ENCODE data around the gene SLX9.
A peak's percentile ranks its signal among the peaks of the same experiment; 100 is the strongest.

The SLX9 gene

GRCh38 chr21:44959376-44960091, 19.7 kb downstream of the SLX9 start:
- no peak for DNase-seq (ENCODE audit: low read depth in 3 of 3)

DNA sequence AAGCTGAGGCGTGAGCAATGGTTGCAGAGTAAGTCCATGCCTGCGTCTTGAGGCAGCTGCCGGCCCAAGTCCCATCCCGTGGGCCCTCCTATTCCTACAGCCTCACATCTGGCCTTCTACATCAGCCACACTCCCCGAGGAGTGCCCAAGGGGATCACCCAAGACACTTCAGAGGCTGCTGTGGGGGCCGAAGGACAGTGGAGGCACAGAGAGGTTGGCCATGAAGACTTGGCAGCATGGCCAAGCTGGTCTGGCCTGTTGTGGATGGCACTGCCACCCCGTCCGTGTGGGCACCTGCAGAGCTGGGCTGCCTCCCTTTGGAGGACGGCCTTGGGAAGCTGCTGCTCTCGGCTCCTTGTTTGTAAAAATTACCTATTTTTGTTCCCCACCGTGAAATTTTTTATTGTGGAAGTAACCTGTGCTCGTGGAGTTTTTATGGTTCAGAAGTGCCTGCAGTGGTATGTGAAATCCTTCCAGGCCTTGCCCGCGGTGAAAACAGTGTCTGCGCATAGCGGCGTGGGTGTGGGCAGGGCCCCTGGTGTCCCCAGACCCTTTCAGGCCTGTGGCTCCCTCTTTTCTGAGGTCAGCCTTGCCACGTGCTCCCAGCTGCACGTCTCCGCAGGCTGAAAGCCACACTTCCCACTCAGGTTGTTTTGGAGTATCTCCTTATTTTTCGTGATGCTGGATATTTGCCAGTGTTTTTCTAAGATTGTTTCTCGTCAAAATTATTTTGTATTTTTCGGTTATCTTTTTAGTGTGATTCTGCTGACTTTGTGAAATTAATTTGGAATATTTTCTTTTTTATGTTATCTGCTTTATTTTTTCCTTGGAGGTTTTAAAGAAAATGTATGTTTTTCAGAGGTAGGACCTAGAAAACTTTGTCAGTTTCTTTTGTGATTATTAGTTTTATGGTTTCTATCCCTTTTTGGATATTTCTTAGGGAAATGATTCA, 20.6 kb downstream of the SLX9 start:
- DNase-seq (ENCODE audit: low read depth in 3 of 3): no peak

DNA sequence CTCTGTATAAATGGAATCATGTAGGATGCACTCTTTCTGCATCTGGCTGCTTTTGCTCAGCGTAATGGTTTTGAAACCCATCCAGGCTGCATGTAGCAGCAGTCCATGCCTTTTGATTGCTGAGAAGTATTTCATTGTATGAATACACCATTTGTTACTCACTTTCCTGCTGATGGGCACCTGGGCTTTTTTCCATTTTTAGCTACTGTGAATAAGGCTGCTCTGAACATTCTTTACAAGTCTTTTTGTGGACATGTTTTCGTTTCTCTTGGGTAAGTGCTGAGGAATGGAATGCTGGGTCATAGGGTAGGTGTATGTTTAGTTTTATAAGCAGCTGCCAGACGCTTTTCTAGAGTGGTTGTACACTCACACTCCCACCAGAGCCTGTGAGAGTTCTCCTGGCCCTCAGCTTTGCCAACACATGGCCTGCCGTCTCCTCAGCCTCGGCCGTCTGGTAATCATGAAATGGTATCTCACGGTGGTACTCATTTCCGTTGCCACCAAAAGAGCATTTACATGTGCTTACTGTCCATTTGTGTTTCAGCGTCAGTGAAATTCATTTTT, 22.7 kb downstream of the SLX9 start:
- no peak for DNase-seq (ENCODE audit: low read depth in 3 of 3)

DNA sequence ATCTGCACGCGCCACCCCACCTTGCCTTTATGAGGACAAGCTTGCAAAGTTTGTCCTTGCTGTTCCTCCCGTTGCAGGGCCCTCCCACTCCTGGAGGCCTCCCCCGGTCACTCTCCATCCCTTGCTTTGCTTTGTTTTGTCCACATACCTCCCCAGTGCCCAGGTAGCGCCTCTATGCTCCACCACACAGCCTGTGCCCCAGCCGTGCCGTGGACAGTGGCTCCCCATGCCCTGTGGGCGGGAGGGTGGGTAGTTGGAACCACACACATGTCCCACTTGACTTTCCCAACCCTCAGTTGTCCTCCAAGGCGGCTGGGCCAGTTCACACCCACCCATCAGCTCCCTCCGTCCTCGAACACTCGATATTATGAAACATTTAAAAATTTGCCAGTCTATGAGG, 24.6 kb downstream of the SLX9 start:
- DNase-seq (ENCODE audit: low read depth in 3 of 3): no peak

DNA sequence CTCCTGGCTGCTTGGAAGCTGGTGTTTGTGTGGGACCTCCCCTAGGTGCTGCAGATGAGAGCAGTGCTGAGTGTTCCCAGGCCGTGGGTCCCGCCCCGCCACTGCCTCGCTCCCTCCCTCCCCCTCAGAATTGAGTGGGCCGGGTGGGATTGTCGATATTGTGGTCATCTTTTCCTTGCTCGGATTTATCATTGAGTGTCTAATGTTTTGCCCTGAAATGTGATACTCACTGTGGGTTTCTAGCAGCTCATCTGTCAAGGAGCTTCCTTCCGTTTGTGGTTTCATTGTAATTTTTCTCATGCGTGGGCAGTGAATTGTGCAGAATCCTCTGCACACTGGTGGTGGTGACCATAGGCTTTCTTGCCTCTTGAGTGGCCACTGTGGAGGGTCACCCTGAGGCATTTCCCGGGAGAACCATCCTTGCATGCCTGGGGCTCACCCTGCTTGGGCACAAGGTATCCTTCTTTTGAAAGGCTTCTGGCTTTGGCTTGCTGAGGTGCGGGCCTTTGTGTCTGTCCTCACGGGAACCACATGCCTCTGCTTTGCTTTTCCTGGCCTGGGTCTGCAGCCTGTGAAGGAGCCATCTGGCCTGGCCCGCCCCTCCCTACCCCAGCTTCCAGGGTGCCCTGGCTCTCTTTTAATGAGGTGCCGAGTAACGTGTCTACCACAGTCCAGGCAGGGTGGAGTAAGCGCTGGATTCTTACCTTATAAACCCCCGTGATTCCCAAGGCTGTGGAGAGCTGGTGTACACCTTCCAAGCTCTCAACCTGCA, 25.6 kb downstream of the SLX9 start:
- DNase-seq (ENCODE audit: low read depth in 3 of 3): peak in 1 of 3 experiments; percentile 4

DNA sequence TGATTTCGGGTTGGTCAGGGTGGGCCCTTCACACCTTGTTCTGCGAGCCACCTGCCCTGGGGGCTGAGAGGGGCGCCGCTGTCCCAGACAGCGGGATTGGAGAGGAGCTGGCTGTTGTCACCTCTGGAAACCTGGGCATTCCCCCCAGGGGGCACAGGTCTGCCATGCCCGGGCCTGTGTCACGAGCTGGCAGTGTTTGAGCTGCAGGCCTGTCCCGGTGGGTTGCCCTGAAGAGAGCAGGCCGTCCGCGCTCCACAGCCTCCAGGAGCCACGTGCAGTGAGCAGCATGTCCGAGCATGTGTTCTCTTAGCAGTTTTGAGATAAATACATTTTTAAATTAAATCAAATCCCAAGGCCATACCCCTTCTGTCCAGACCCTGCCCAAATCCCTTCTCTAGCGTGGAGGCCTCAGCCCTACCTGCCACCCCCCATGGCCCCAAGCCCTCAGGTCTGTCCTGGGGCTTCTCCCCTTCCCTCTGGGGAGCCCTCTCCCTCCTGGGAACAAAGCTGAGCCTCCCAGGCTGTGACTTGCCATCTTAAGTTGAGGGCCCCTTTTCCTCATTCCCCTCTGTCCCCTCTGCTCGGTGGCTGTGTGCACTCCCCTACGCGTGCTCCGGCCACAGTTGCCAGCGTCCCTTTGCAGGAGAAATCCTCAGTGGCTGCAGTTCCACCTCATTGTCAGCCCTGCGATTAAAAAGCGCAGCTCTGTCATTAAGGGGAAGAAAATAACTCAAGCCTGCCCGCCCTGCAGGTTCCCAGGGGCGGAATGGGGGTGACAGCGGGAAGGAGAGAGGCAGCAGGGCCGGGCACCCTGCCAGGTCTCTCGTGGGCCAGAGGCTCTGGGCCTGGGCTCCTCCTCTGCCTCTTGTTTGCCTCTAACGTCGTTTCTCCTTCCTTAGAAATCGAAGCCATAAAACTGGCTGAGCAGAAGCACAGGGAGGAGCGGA, 26.6 kb downstream of the SLX9 start:
- no peak for DNase-seq (ENCODE audit: low read depth in 3 of 3)

DNA sequence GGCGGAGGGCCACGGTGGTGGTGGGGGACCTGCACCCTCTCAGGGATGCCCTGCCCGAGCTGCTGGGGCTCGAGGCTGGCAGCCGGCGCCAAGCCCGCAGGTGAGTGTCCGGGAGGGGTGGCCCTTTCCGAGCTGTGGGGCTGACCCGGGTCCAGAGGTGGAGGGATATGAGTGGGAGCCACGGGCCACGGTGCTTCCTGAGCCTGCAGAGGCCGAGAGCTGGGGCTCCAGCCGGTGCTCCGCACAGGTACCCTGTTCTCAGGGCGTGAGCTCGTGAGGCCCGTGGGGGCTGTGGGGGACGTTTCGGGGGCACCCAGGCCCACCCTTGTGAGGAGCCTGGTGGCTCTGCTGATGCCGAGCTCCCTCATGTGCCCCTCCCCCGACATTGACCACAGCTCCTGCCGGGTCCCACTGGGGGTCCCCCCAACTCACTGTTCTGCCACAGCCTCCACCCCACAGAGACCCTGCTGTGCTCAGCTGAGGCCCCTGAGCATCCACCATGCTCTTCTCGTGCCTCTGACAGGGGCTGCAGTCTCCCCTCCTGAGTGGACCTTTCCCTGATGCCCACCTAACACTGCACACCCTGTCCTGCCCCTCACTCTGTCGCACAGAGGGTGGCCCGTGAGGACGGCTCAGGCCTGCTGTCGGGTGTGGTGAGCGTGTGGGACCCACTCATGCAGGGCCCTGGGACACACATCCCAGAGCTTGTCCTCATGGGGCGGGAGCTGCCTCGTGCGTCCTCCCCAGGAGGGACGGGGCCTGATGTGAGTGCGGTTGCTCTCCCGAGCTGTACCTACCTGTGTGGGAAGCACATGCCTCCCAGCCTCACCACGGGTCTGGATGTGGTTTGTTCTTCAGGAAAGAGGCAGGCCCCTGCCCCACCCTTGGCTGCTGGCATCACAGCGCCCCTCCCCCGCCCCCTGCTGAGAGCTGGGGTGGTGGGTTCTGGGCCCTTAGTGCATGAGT, 27.5 kb downstream of the SLX9 start:
- DNase-seq (ENCODE audit: low read depth in 3 of 3): no peak

- DNase-seq (ENCODE audit: low read depth in 3 of 3): no peak
Observed at GRCh38 chr21:44969066-44969670, 29.3 kb downstream of the SLX9 start.

DNA sequence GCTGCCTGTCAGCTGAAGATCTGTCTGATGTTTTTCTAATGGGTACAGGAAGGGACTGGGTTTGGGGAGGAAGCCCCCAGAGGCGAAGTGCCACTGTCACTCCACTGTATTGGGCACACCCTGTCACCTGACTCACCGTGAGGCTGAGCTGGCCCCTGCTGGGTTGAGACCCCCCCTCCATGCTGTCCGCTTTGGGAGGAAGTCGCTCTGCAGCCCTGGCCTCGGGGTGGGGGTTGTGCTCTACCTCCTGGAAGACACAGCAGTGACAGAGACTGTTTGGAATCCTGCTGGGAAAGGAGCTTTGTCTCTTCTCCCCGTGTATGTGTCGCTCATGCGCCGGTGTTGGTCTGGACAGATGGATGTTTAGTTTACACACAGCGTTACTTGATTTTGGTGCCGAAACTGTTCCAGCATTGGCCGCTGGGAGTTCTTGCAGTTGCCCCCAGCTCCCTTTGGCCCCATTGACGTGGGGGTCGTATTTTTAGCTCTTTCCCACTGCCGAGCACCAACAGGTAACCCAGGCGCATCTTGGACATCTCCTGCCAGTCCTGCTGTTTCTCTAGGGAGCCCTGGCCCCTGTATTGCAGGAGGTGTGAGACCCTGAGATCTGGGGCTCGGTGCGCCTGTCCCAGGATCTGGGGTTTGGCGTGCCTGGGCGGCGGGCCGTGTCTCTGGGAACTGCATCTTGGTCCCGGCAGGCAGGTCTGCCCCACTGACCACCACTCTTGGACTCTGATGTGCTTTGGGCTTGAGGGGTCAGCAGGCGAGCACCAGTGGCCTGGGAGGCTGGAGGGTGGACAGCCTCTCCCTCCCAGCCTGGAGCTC, 30.3 kb downstream of the SLX9 start:
- DNase-seq (ENCODE audit: low read depth in 3 of 3): no peak

DNA sequence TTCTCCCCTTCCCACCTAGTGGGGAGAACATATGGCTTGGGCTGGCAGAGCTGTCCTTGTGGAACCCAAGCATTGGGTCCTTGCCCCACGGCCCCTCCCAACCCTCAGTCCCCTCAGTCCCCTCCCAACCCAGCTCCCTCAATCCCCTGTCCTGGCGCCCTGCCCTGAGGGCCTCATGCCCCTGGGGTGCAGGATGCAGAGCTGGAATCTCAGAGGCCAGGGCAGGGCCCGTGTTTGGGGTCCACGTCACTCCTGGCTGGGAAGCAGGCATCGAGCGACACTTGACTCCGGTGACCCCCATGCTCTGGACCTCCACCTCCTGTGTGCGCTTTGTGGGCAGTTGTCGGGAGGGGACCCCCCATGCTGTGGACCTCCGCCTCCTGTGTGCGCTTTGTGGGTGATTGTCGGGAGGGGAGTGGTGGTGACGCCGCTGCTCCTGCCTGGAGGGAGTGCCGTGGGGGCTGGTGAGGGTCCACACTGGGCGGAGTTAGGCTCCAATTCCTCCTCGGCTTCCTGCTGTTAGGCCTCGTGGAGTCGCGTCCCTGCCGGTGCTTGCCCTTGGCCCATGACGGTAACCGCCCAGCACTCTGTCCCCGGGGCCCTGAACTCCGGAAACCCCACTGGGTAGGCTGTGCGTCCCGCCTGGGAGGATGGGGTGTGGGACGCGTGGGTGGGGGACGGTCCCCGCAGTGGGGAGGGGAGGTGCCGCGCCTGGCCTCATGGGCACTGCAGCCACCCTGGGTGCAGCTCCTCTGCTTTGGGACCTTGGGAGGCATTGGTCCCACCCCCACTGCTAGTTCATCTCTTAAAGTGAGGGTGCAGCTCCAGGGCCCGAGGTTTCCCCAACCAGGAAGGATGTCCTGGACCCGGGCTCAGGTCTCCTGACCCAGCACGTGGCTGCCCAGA, 31.2 kb downstream of the SLX9 start:
- no peak for DNase-seq (ENCODE audit: low read depth in 3 of 3)

- no peak for DNase-seq (ENCODE audit: low read depth in 3 of 3)
Observed at GRCh38 chr21:44971672-44971995, 31.8 kb downstream of the SLX9 start.

DNA sequence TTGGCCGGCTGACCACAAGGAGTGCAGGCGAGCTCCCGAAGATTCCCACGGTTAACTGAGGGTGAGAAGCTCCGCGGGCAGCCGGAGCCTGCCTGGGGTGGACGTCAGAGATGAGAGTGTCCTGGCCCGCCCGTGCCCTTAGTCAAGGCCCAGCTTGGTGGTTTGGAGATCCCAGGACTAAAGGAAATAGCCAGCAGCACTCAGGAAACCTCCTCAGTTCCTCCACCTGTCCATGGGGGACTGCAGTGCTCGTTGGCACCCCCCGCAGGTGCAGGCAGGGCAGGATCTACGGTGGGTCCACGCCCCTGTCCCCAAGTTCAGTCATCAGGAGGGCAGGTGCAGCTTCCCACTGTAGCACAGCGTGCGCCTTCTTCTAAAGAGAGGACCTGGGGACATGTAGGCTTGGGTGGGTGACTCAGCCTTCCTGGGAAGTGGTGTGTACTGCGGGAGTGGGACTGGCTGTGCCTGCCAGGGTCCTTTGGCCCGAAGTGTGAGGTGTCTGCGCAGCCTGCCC, 32.5 kb downstream of the SLX9 start:
- DNase-seq (ENCODE audit: low read depth in 3 of 3): no peak

- DNase-seq (ENCODE audit: low read depth in 3 of 3): no peak
Observed at GRCh38 chr21:44972821-44973220, 33.0 kb downstream of the SLX9 start.

- DNase-seq (ENCODE audit: low read depth in 3 of 3): no peak
Observed at GRCh38 chr21:44973598-44973997, 33.8 kb downstream of the SLX9 start.

DNA sequence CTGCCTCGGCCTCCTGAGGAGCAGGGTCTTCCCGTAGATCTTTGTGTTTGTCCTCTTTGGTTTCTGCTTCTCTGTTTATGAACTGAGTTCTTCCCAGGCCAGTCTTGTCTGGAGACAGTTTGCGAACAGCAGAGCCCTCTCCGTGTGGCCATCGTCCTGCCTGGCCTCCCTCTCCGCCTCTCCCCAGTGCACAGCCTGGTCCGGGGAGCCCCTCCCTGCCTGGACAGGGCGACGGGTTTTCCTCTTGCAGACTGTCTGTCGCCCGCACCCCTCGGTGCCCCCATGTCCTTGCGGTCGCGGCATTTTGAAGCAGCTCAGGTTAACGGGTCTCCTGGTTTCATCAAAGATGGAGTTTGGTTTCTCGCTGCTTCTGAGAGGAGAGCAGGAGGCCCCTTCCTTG, 34.8 kb downstream of the SLX9 start:
- DNase-seq (ENCODE audit: low read depth in 3 of 3): no peak

DNA sequence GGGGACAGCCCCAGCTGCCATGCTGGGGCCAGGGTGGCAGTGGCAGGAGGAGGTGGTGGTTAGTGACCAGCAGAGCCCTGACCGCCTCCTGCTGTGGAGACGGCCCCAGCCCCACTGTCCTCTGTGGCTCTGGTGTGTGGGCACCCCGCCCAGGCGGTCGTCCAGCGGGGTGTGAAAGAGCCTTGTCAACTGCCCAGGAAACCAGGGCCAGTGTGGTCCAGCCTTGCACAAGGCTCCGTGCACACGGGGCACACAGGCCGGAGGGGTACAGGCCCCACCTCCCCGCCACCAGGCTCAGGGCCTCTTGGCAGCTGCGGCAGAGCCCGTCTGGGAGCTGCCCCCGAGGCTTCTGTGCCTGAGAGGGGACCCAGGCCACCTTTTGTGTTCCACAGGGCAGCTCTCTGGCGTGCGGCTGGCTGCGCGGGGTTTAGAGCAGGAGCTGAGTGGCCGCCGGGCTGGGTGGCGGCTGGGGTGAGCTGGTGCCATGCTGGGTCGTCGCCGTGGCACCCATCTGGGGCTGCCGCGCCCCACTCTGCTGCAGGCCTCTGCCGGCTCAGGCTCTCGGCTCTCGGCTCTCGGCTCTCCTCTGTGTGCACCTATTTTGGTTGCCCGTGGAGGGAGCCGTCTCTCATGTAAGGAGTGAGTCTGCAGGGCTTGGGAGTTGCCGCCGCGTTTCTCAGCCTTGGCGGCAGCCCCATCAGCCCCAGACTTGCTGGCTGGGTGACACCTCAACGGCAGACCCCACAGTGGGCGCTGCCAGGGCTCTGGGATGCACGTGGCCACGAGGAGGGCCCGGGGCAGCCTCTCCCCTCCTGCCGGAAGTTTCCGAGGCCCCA, 36.1 kb downstream of the SLX9 start:
- DNase-seq (ENCODE audit: low read depth in 3 of 3): no peak

Measured in stimulated activated CD4-positive, alpha-beta T cell treated with anti-CD3 and anti-CD28 coated beads, TNF-alpha, amount 100 ng/mL, for 4 hours (primary cell).